HFFc6 (cell line): ENCODE results near the gene ZNF836. TPM values are rescaled to one million over a fixed set of nuclear protein-coding genes. Genes with fewer than 3 reads are reported as not detected.

Experiments used
- DNase-seq: peaks from one replicate; pipeline ENCODE4 v3.0.0-alpha.2; 2018
- H3K27ac Mint-ChIP-seq: 2 replicates; pipeline ENCODE4 v1.8.0; 2020; ENCODE audit warnings: mild to moderate bottlenecking, mixed read lengths
- H3K27me3 Mint-ChIP-seq: 2 replicates; pipeline ENCODE4 v1.8.0; 2021; ENCODE audit warnings: mild to moderate bottlenecking, moderate library complexity, mixed read lengths; ENCODE audit not compliant: insufficient read depth
- H3K36me3 Mint-ChIP-seq: 2 replicates; pipeline ENCODE4 v1.8.0; 2021; ENCODE audit warnings: low read depth, mixed read lengths
- H3K4me1 Mint-ChIP-seq: 2 replicates; pipeline ENCODE4 v1.8.0; 2020; ENCODE audit warnings: low read depth, mixed read lengths
- H3K4me3 Mint-ChIP-seq: 2 replicates; pipeline ENCODE4 v1.8.0; 2020; ENCODE audit warnings: mild to moderate bottlenecking, moderate library complexity, mixed read lengths
- H3K9me3 Mint-ChIP-seq: 2 replicates; pipeline ENCODE4 v1.8.0; 2020; ENCODE audit warnings: mild to moderate bottlenecking, mixed read lengths
- CTCF ChIP-seq: fragments of 200-600 bp; sonication (generic); IDR thresholded peaks from 2 replicates; pipeline ENCODE4 v1.5.0; 2021; ENCODE audit warnings: antibody characterized with exemption, mild to moderate bottlenecking
- total RNA-seq, 6 experiments: library from RNA; stranded (reverse); fragmentation: NEBNext Ultra II Directional; extraction: Animal tissue kit (Norgen Biotek cat#: 25700); gene quantifications; 2 replicates in 1 of 6; 3 replicates in 5 of 6; pipeline ENCODE4 v1.2.3, GENCODE V29; 2021

The ZNF836 gene
- total RNA-seq, 6 experiments from 2014 or later, result 4.6 to 7.0 (median 5.9) TPM

DNA sequence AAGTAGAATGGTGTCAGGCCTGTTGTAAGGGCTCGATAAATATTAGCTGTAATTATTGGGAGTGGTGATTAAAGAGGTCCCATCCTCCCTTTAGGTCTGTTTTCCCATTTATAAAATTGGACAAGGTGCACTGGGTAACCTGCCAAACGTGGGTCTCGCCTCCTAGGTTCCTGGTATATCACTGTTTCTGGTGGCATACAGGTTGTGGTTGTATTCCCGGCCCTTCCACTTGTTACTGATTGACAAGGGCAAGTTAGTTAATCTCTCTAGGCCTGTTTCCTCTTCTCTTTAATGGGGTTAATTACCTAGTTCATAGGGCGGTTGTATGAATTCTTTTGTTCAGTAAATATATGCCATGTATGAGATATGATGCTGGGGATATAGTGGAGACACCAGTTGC lies 20.0 kb upstream of the ZNF836 start:
- Mint-ChIP-seq H3K4me3 (peak overlapping the region; percentile 100), H3K9me3 (no peaks in the 10 kb centered on the region), H3K27ac (peak overlapping the region; percentile 100), H3K36me3 (peaks cover 41% of the 10 kb centered on the region), H3K4me1 (peaks cover 57% of the 10 kb centered on the region), H3K27me3 (peaks cover 5% of the 10 kb centered on the region)
- no peak for DNase-seq
- no peak for TF ChIP-seq CTCF

GRCh38 chr19:52190487-52191293 lies 19.3 kb upstream of the ZNF836 start:
- peak; percentile 14 for DNase-seq
- Mint-ChIP-seq H3K9me3 (no peaks in the 10 kb centered on the region), H3K4me3 (peak overlapping the region; percentile 100), H3K27me3 (peaks cover 5% of the 10 kb centered on the region), H3K4me1 (peaks cover 50% of the 10 kb centered on the region), H3K36me3 (peaks cover 41% of the 10 kb centered on the region), H3K27ac (peak overlapping the region; percentile 100)
- TF ChIP-seq CTCF, result no peak

GRCh38 chr19:52189735-52190486 lies 18.5 kb upstream of the ZNF836 start, which contains the start of gene PPP2R1A:
Gene PPP2R1A, plus strand, starts transcription at chr19:52190052. Its CDS starts 45 bp downstream, at chr19:52190097.
- peak within 1 kb of the TSS; percentile 100 for H3K27ac Mint-ChIP-seq
- H3K9me3 Mint-ChIP-seq, result no peaks in the 10 kb centered on the region
- peak; percentile 100 for DNase-seq
- H3K27me3 Mint-ChIP-seq, result peaks cover 5% of the 10 kb centered on the region
- peak within 1 kb of the TSS; percentile 100 for H3K4me3 Mint-ChIP-seq
- peaks cover 44% of the 10 kb centered on the region for H3K4me1 Mint-ChIP-seq
- H3K36me3 Mint-ChIP-seq, result peaks cover 36% of the 10 kb centered on the region
- no peak for TF ChIP-seq CTCF

GRCh38 chr19:52188822-52189734 lies 17.7 kb upstream of the ZNF836 start:
- Mint-ChIP-seq H3K4me1 (peaks cover 35% of the 10 kb centered on the region), H3K4me3 (peak overlapping the region; percentile 100)
- DNase-seq, result no peak

More at GRCh38 chr19:52188822-52189734, 17.7 kb upstream of the ZNF836 start:
- peaks cover 5% of the 10 kb centered on the region for H3K27me3 Mint-ChIP-seq
- H3K36me3 Mint-ChIP-seq, result peaks cover 27% of the 10 kb centered on the region
- H3K27ac Mint-ChIP-seq, result peak overlapping the region; percentile 100
- no peaks in the 10 kb centered on the region for H3K9me3 Mint-ChIP-seq
- TF ChIP-seq CTCF, result no peak
